IMR-90 (cell line): ENCODE results near the gene MYH9. TPM values are rescaled to one million over a fixed set of nuclear protein-coding genes. Genes with fewer than 3 reads are reported as not detected.

Experiments
- ATAC-seq: fragments of 200-7000 bp; cut with Tn5 transposase; 2 replicates; pipeline ENCODE4 v1.9.1; 2020; ENCODE audit warnings: low read depth, mild to moderate bottlenecking, moderate library complexity
- BruUV-seq: library from RNA; stranded (reverse); fragments of 400-500 nt; replicated peaks from 2 replicates; lab custom pipeline; 2021; lab: Mats Ljungman, UMichigan
- CTCF ChIA-PET: fragments of 300-600 bp; formaldehyde crosslinking; extraction: SDS; loops from one replicate; lab custom pipeline; 2021; ENCODE audit warnings: antibody characterized with exemption; lab: Yijun Ruan, JAX
- POLR2A ChIA-PET: fragments of 300-600 bp; sonication (Branson Sonifier 250); formaldehyde crosslinking; loops from one replicate; lab custom pipeline; 2022; ENCODE audit warnings: antibody characterized with exemption; ENCODE audit not compliant: unreplicated experiment; lab: Charles Lee
- DNase-seq: peaks from one replicate; pipeline ENCODE4 v3.0.0; 2013
- H2AFZ ChIP-seq: replicated peaks from 2 replicates; pipeline ENCODE3; 2013; ENCODE audit warnings: low read length, mild to moderate bottlenecking; ENCODE audit not compliant: poor library complexity
- H2AK5ac ChIP-seq: 2 replicates; pipeline ENCODE4 v1.6.1; 2013; ENCODE audit warnings: low read depth, low read length, inconsistent platforms
- H2AK9ac ChIP-seq: replicated peaks from 2 replicates; pipeline ENCODE3; 2013; ENCODE audit warnings: mild to moderate bottlenecking, low read depth, low read length, moderate library complexity; ENCODE audit not compliant: poor library complexity
- H2BK120ac ChIP-seq: 2 replicates; pipeline ENCODE4 v1.6.1; 2013; ENCODE audit warnings: low read depth, low read length, inconsistent platforms
- H2BK15ac ChIP-seq: 3 replicates; pipeline ENCODE4 v1.6.1; 2013; ENCODE audit warnings: low read depth, low read length, inconsistent platforms
- H2BK20ac ChIP-seq: 2 replicates; pipeline ENCODE4 v1.6.1; 2013; ENCODE audit warnings: low read depth, mild to moderate bottlenecking, inconsistent platforms, low read length, moderate library complexity
- H2BK5ac ChIP-seq: 2 replicates; pipeline ENCODE4 v1.6.1; 2013; ENCODE audit warnings: mild to moderate bottlenecking, low read depth, low read length, inconsistent platforms; ENCODE audit not compliant: poor library complexity, severe bottlenecking
- H3K14ac ChIP-seq: replicated peaks from 2 replicates; pipeline ENCODE4 v1.6.1; 2013; ENCODE audit warnings: low read depth, low read length, inconsistent platforms
- H3K18ac ChIP-seq: 2 replicates; pipeline ENCODE4 v1.6.1; 2013; ENCODE audit warnings: low read depth, low read length, control low read depth
- H3K23ac ChIP-seq: 2 replicates; pipeline ENCODE4 v1.6.1; 2013; ENCODE audit warnings: low read depth, low read length, inconsistent platforms
- H3K27ac ChIP-seq: 2 replicates; pipeline ENCODE4 v1.5.1; 2013; ENCODE audit warnings: mild to moderate bottlenecking, control low read depth, low read length; ENCODE audit not compliant: insufficient read depth
- H3K27me3 ChIP-seq: 2 replicates; pipeline ENCODE4 v1.6.1; 2013; ENCODE audit warnings: low read length; ENCODE audit not compliant: control insufficient read depth, insufficient read depth
- H3K36me3 ChIP-seq: 2 replicates; pipeline ENCODE4 v1.6.1; 2013; ENCODE audit warnings: low read length, mixed read lengths; ENCODE audit not compliant: control insufficient read depth, insufficient read depth
- H3K4ac ChIP-seq: 2 replicates; pipeline ENCODE4 v1.6.1; 2013; ENCODE audit warnings: low read depth, low read length, inconsistent platforms
- H3K4me1 ChIP-seq: 2 replicates; pipeline ENCODE4 v1.6.1; 2013; ENCODE audit warnings: low read length, mixed read lengths; ENCODE audit not compliant: control insufficient read depth, insufficient read depth
- H3K4me2 ChIP-seq: 2 replicates; pipeline ENCODE4 v1.6.1; 2013; ENCODE audit warnings: low read depth, mild to moderate bottlenecking, control low read depth, low read length, moderate library complexity
- H3K4me3 ChIP-seq: 2 replicates; pipeline ENCODE4 v1.5.1; 2013; ENCODE audit warnings: low read depth, mild to moderate bottlenecking, control low read depth, low read length, moderate library complexity; ENCODE audit not compliant: insufficient read depth
- H3K56ac ChIP-seq: 2 replicates; pipeline ENCODE4 v1.6.1; 2013; ENCODE audit warnings: low read length, inconsistent platforms; ENCODE audit not compliant: insufficient read depth; ENCODE audit errors: extremely low read depth
- H3K79me1 ChIP-seq, 2 experiments: 2 replicates each; pipeline ENCODE4 v1.6.1; 2013; ENCODE audit warnings: low read length in 2 of 2, inconsistent platforms in 1 of 2, low read depth in 1 of 2
- H3K9ac ChIP-seq: 2 replicates; pipeline ENCODE4 v1.6.1; 2013; ENCODE audit warnings: low read depth, low read length, control low read depth
- H3K9me1 ChIP-seq: 2 replicates; pipeline ENCODE4 v1.6.1; 2013; ENCODE audit warnings: low read length, inconsistent platforms; ENCODE audit not compliant: insufficient read depth
- H3K9me3 ChIP-seq: 2 replicates; pipeline ENCODE4 v1.6.1; 2013; ENCODE audit warnings: low read length; ENCODE audit not compliant: control insufficient read depth, insufficient read depth
- H4K20me1 ChIP-seq: 2 replicates; pipeline ENCODE4 v1.6.1; 2013; ENCODE audit warnings: low read length, inconsistent platforms; ENCODE audit not compliant: insufficient read depth
- H4K5ac ChIP-seq: 2 replicates; pipeline ENCODE4 v1.6.1; 2013; ENCODE audit warnings: mild to moderate bottlenecking, low read depth, low read length, control low read depth
- H4K8ac ChIP-seq, 2 experiments: 2 replicates each; pipeline ENCODE4 v1.6.1; 2013; ENCODE audit warnings: low read depth in 2 of 2, low read length in 2 of 2, control low read depth in 1 of 2, inconsistent platforms in 1 of 2
- H4K91ac ChIP-seq: 2 replicates; pipeline ENCODE4 v1.6.1; 2013; ENCODE audit warnings: low read depth, low read length, inconsistent platforms; ENCODE audit not compliant: insufficient read depth
- CEBPB ChIP-seq: IDR thresholded peaks from 2 replicates; pipeline ENCODE4 v1.6.1; 2012; ENCODE audit warnings: low read depth, low read length, improper control_type of control experiment
- MXI1 ChIP-seq: IDR thresholded peaks from 2 replicates; pipeline ENCODE4 v1.6.1; 2012; ENCODE audit warnings: low read depth, mild to moderate bottlenecking, low read length, moderate library complexity, borderline replicate concordance
- RCOR1 ChIP-seq: IDR thresholded peaks from 2 replicates; pipeline ENCODE4 v1.6.1; 2012; ENCODE audit warnings: mild to moderate bottlenecking, low read length, improper control_type of control experiment; ENCODE audit not compliant: insufficient replicate concordance
- SMC3 ChIP-seq: fragments of 150-350 bp; IDR thresholded peaks from 2 replicates; pipeline ENCODE4 v1.6.1; 2016; ENCODE audit warnings: low read depth, mild to moderate bottlenecking, antibody characterized with exemption, low read length, moderate library complexity
- USF2 ChIP-seq: fragments of 150-350 bp; IDR thresholded peaks from 2 replicates; pipeline ENCODE4 v1.6.1; 2017; ENCODE audit warnings: mild to moderate bottlenecking, antibody characterized with exemption, low read length, low read depth
- WGBS, 2 experiments: methylation state at CpG; one replicate each; pipeline versions ENCODE4 v1.1.5 to v1.1.7; 2013; ENCODE audit warnings: missing lambda C conversion rate in 2 of 2; ENCODE audit not compliant: insufficient read length in 1 of 2; ENCODE audit errors: extremely low coverage in 2 of 2; 5-methylcytosine and 5-hydroxymethylcytosine counted together
- dilution Hi-C: fragments of 300-500 bp; cut with HindIII; formaldehyde crosslinking; loops from one replicate; pipeline ENCODE4 v1.14.3; 2018; ENCODE audit warnings: low sequenced_read_pairs; ENCODE audit not compliant: unreplicated experiment
- in situ Hi-C: fragments of 300-500 bp; cut with MboI; formaldehyde crosslinking; loops from 3 replicates; pipeline ENCODE4 v1.14.3; 2019; ENCODE audit warnings: low sequenced_read_pairs, inconsistent platforms, mixed read lengths
- intact Hi-C: fragments of 100-400 bp; cut with micrococcal nuclease; formaldehyde crosslinking; loops from 2 replicates; pipeline ENCODE4 v1.10.0; 2022
- polyA plus RNA-seq, 3 experiments: library from polyadenylated mRNA; depleted of rRNA; stranded (reverse); fragments of >200 nt; gene quantifications; 2 replicates each; pipeline ENCODE4 v1.2.3, GENCODE V29; 2012; ENCODE audit warnings: low replicate concordance in 1 of 3
- total RNA-seq: library from RNA; depleted of rRNA; stranded (reverse); fragments of >200 nt; gene quantifications from 2 replicates; pipeline ENCODE4 v1.2.3, GENCODE V29; 2012

MYH9 gene
- total and polyA plus RNA-seq, 2 of the 4 experiments (the other 2 are of a cell fraction) = 475 to 554 TPM

GRCh38 chr22:36234919-36235318 is 152.8 kb downstream of the MYH9 start:
- H4K8ac ChIP-seq = no peak overlapping the region
- H4K20me1 ChIP-seq = peaks cover 9% of the 10 kb centered on the region; the same call in 1 of the 2 replicates
- no peak overlapping the region for H3K56ac ChIP-seq
- intact Hi-C loops (loop anchor here (5.0 kb wide), 1 partner anchor 42 kb away; no protein-coding TSS in a partner anchor), dilution Hi-C loops (no loop called here), in situ Hi-C loops (no loop called here)
- no peak overlapping the region for H2BK120ac ChIP-seq
- H3K9me1 ChIP-seq = peaks cover 17% of the 10 kb centered on the region
- no peak overlapping the region for H3K4me2 ChIP-seq
- H3K4me3 ChIP-seq = no peak overlapping the region
- H2AFZ ChIP-seq = no peak overlapping the region
- TF ChIP-seq SMC3 = no peak
- TF ChIP-seq USF2 = no peak
- no peak for TF ChIP-seq RCOR1
- no peak for TF ChIP-seq MXI1
- no peak for TF ChIP-seq CEBPB
- POLR2A ChIA-PET = no interaction called here
- no peak overlapping the region for H2AK5ac ChIP-seq
- no peak overlapping the region for H3K27ac ChIP-seq
- 0 out of 2 replicates have a peak overlapping the region, but pooled peaks have one; percentile 1 for H3K14ac ChIP-seq
- H3K9ac ChIP-seq = no peak overlapping the region
- H3K27me3 ChIP-seq = no peaks in the 10 kb centered on the region
- WGBS, 2 experiments = 83% methylated on average over 1 of the region's 2 CpGs; no CpG with 5 or more reads in 1 of the 2 experiments
- peaks cover 28% of the 10 kb centered on the region for H3K36me3 ChIP-seq
- no peaks in the 10 kb centered on the region for H3K9me3 ChIP-seq
- no peak overlapping the region for H4K5ac ChIP-seq
- no peak overlapping the region for H3K23ac ChIP-seq
- peaks cover 19% of the 10 kb centered on the region for H3K4me1 ChIP-seq
- CTCF ChIA-PET = no interaction called here
- no peak overlapping the region for H4K91ac ChIP-seq
- H2BK20ac ChIP-seq = no peak overlapping the region
- no peak overlapping the region for H2BK5ac ChIP-seq
- ATAC-seq = no peak
- H3K4ac ChIP-seq = no peak overlapping the region
- peaks cover 4 to 49% of the 10 kb centered on the region in 2 experiments for H3K79me1 ChIP-seq
- no peak overlapping the region for H2BK15ac ChIP-seq
- H2AK9ac ChIP-seq = no peak overlapping the region
- BruUV-seq = no TSS peak
- no peak for DNase-seq
- H3K18ac ChIP-seq = no peak overlapping the region
